Bladder microvascular endothelial cell (primary cell): ENCODE measurements around the gene SYT6. TPM values are rescaled to one million over a fixed set of nuclear protein-coding genes. Genes with fewer than 3 reads are reported as not detected.

Source experiments
- total RNA-seq: library from RNA; depleted of rRNA; stranded (reverse); fragments of >200 nt; gene quantifications from 2 replicates; pipeline ENCODE4 v1.2.3, GENCODE V29; 2014

SYT6 gene, protein sequence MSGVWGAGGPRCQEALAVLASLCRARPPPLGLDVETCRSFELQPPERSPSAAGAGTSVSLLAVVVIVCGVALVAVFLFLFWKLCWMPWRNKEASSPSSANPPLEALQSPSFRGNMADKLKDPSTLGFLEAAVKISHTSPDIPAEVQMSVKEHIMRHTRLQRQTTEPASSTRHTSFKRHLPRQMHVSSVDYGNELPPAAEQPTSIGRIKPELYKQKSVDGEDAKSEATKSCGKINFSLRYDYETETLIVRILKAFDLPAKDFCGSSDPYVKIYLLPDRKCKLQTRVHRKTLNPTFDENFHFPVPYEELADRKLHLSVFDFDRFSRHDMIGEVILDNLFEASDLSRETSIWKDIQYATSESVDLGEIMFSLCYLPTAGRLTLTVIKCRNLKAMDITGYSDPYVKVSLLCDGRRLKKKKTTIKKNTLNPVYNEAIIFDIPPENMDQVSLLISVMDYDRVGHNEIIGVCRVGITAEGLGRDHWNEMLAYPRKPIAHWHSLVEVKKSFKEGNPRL
- under 0.01 TPM in 1 of 2 replicates, not detected in the other for total RNA-seq

GRCh38 chr1:114153261-114154145 lies at the start of gene SYT6:
Gene SYT6 (minus strand): TSS chr1:114153869. CDS start chr1:114153772, 97 bp downstream.

Other genes with a start within 250 kb of the SYT6 start
- 14.2 and 33.9 TPM in 2 replicates for gene AP4B1, start 249.1 kb downstream of the SYT6 start, total RNA-seq
- 2.1 and 3.2 TPM in 2 replicates for gene DCLRE1B, start 248.5 kb downstream of the SYT6 start, total RNA-seq
- gene HIPK1, start 224.5 kb downstream of the SYT6 start, total RNA-seq = 16.2 and 47.5 TPM in 2 replicates
- 1.6 and 18.5 TPM in 2 replicates for gene OLFML3, start 174.4 kb downstream of the SYT6 start, total RNA-seq